Mesendoderm (in vitro differentiated cells): ENCODE results near the gene CHRM2.

Experiments
- DNase-seq: peaks from one replicate; pipeline ENCODE4 v3.0.0; 2013
- H2AK5ac ChIP-seq: 2 replicates; pipeline ENCODE4 v1.6.1; 2013; ENCODE audit warnings: low read length, inconsistent platforms
- H2BK120ac ChIP-seq: 2 replicates; pipeline ENCODE4 v1.6.1; 2013; ENCODE audit warnings: low read depth, mild to moderate bottlenecking, low read length, moderate library complexity, mixed read lengths
- H2BK15ac ChIP-seq: replicated peaks from 2 replicates; pipeline ENCODE4 v1.6.1; 2013; ENCODE audit warnings: low read depth, mild to moderate bottlenecking, moderate library complexity
- H2BK5ac ChIP-seq: 2 replicates; pipeline ENCODE4 v1.6.1; 2013; ENCODE audit warnings: low read length, inconsistent platforms
- H3K18ac ChIP-seq: 2 replicates; pipeline ENCODE4 v1.6.1; 2013; ENCODE audit warnings: mild to moderate bottlenecking, low read length, mixed read lengths
- H3K23ac ChIP-seq: one replicate; pipeline ENCODE4 v1.6.1; 2013; ENCODE audit warnings: low read length
- H3K27ac ChIP-seq: 2 replicates; pipeline ENCODE4 v1.5.1; 2013; ENCODE audit warnings: low read depth, mild to moderate bottlenecking, inconsistent platforms, low read length, moderate library complexity
- H3K27me3 ChIP-seq: 2 replicates; pipeline ENCODE4 v1.6.1; 2013; ENCODE audit warnings: low read length, control low read depth, mild to moderate bottlenecking, inconsistent platforms; ENCODE audit not compliant: insufficient read depth, poor library complexity
- H3K36me3 ChIP-seq: 2 replicates; pipeline ENCODE4 v1.6.1; 2013; ENCODE audit warnings: low read length, inconsistent platforms; ENCODE audit not compliant: control insufficient read depth, insufficient read depth
- H3K4ac ChIP-seq: one replicate; pipeline ENCODE4 v1.6.1; 2013; ENCODE audit warnings: low read depth, mild to moderate bottlenecking, low read length, moderate library complexity
- H3K4me1 ChIP-seq: 2 replicates; pipeline ENCODE4 v1.6.1; 2013; ENCODE audit warnings: low read depth, low read length, inconsistent platforms; ENCODE audit not compliant: control insufficient read depth
- H3K4me2 ChIP-seq: 2 replicates; pipeline ENCODE4 v1.6.1; 2013; ENCODE audit warnings: low read length
- H3K4me3 ChIP-seq: 2 replicates; pipeline ENCODE4 v1.5.1; 2013; ENCODE audit warnings: mild to moderate bottlenecking, low read length
- H3K56ac ChIP-seq: one replicate; pipeline ENCODE4 v1.6.1; 2013; ENCODE audit warnings: low read length
- H3K79me1 ChIP-seq: 2 replicates; pipeline ENCODE4 v1.6.1; 2013; ENCODE audit warnings: low read length, inconsistent platforms
- H3K79me2 ChIP-seq: 2 replicates; pipeline ENCODE4 v1.6.1; 2013; ENCODE audit warnings: mild to moderate bottlenecking, low read length; ENCODE audit not compliant: control insufficient read depth, insufficient read depth
- H3K9ac ChIP-seq: 2 replicates; pipeline ENCODE4 v1.6.1; 2013; ENCODE audit warnings: low read length, inconsistent platforms
- H4K5ac ChIP-seq: one replicate; pipeline ENCODE4 v1.6.1; 2013; ENCODE audit warnings: low read length
- H4K8ac ChIP-seq: one replicate; pipeline ENCODE4 v1.6.1; 2013; ENCODE audit warnings: low read depth, mild to moderate bottlenecking, control low read depth, low read length, moderate library complexity
- WGBS: extraction: QIAGEN DNeasy Blood & Tissue Kit; methylation state at CpG from one replicate; pipeline ENCODE4 v1.1.7; 2013; ENCODE audit warnings: low lambda C conversion rate, missing lambda C conversion rate; ENCODE audit not compliant: insufficient coverage; ENCODE audit errors: extremely low coverage; 5-methylcytosine and 5-hydroxymethylcytosine counted together

The CHRM2 gene

GRCh38 chr7:137003566-137003965 lies 135.1 kb downstream of the CHRM2 start:
- H4K8ac ChIP-seq: no peak overlapping the region
- H2BK120ac ChIP-seq: no peak overlapping the region
- no peaks in the 10 kb centered on the region for H3K79me2 ChIP-seq
- H3K4me1 ChIP-seq: no peaks in the 10 kb centered on the region
- no peak overlapping the region for H3K56ac ChIP-seq
- H3K4me3 ChIP-seq: no peak overlapping the region
- no peak overlapping the region for H3K27ac ChIP-seq
- DNase-seq: peak; percentile 48
- H3K9ac ChIP-seq: no peak overlapping the region
- no peak overlapping the region for H4K5ac ChIP-seq
- no peak overlapping the region for H3K18ac ChIP-seq
- H2BK5ac ChIP-seq: no peak overlapping the region
- H3K4ac ChIP-seq: no peak overlapping the region
- H3K4me2 ChIP-seq: no peak overlapping the region
- H2BK15ac ChIP-seq: no peak overlapping the region
- H3K27me3 ChIP-seq: no peaks in the 10 kb centered on the region
- H3K36me3 ChIP-seq: no peaks in the 10 kb centered on the region
- H3K79me1 ChIP-seq: no peaks in the 10 kb centered on the region
- H2AK5ac ChIP-seq: no peak overlapping the region
- no peak overlapping the region for H3K23ac ChIP-seq
- no CpG with 5 or more reads among the region's 2 CpGs for WGBS

- no peaks in the 10 kb centered on the region for H3K79me2 ChIP-seq
- DNase-seq: no peak
- no peaks in the 10 kb centered on the region for H3K4me1 ChIP-seq
- H3K4me2 ChIP-seq: no peak overlapping the region
- no peaks in the 10 kb centered on the region for H3K79me1 ChIP-seq
- H4K8ac ChIP-seq: no peak overlapping the region
- H3K9ac ChIP-seq: no peak overlapping the region
- H3K56ac ChIP-seq: no peak overlapping the region
- H2BK15ac ChIP-seq: no peak overlapping the region
- H3K36me3 ChIP-seq: no peaks in the 10 kb centered on the region
- WGBS: no CpG with 5 or more reads among the region's 3 CpGs
- no peak overlapping the region for H3K18ac ChIP-seq
- H3K4ac ChIP-seq: no peak overlapping the region
- H3K27ac ChIP-seq: no peak overlapping the region
- no peak overlapping the region for H3K4me3 ChIP-seq
- no peak overlapping the region for H4K5ac ChIP-seq
- H2BK5ac ChIP-seq: no peak overlapping the region
- H3K27me3 ChIP-seq: no peaks in the 10 kb centered on the region
- no peak overlapping the region for H3K23ac ChIP-seq
- no peak overlapping the region for H2BK120ac ChIP-seq
- no peak overlapping the region for H2AK5ac ChIP-seq
Observed at GRCh38 chr7:137005873-137006272, 137.4 kb downstream of the CHRM2 start.

- Histone ChIP-seq H3K56ac (no peak overlapping the region), H3K4me3 (no peak overlapping the region), H3K4me1 (no peaks in the 10 kb centered on the region), H2BK5ac (no peak overlapping the region), H4K5ac (no peak overlapping the region), H4K8ac (no peak overlapping the region), H3K23ac (no peak overlapping the region), H3K4me2 (no peak overlapping the region), H3K79me1 (no peaks in the 10 kb centered on the region), H3K4ac (no peak overlapping the region), H3K36me3 (no peaks in the 10 kb centered on the region), H3K18ac (no peak overlapping the region), H3K79me2 (no peaks in the 10 kb centered on the region), H2BK120ac (no peak overlapping the region), H2BK15ac (no peak overlapping the region), H2AK5ac (no peak overlapping the region), H3K27ac (no peak overlapping the region), H3K9ac (no peak overlapping the region), H3K27me3 (no peaks in the 10 kb centered on the region)
- WGBS: no CpG with 5 or more reads among the region's 1 CpG
- no peak for DNase-seq
Observed at GRCh38 chr7:137006293-137006692, 137.8 kb downstream of the CHRM2 start.

- DNase-seq: no peak
- Histone ChIP-seq H3K36me3 (no peaks in the 10 kb centered on the region), H3K18ac (no peak overlapping the region), H3K9ac (no peak overlapping the region), H2BK120ac (no peak overlapping the region), H2BK5ac (no peak overlapping the region), H4K8ac (no peak overlapping the region), H3K56ac (no peak overlapping the region), H3K79me2 (no peaks in the 10 kb centered on the region), H3K4ac (no peak overlapping the region), H3K27me3 (no peaks in the 10 kb centered on the region), H3K4me1 (no peaks in the 10 kb centered on the region), H2BK15ac (no peak overlapping the region), H3K4me2 (no peak overlapping the region), H2AK5ac (no peak overlapping the region), H3K27ac (no peak overlapping the region), H4K5ac (no peak overlapping the region), H3K79me1 (no peaks in the 10 kb centered on the region), H3K23ac (no peak overlapping the region), H3K4me3 (no peak overlapping the region)
- no CpG with 5 or more reads among the region's 3 CpGs for WGBS
Observed at GRCh38 chr7:137007001-137007694, 138.7 kb downstream of the CHRM2 start.

GRCh38 chr7:137009404-137009803 lies 141.0 kb downstream of the CHRM2 start:
- no peak overlapping the region for H3K18ac ChIP-seq
- H3K23ac ChIP-seq: no peak overlapping the region
- no peaks in the 10 kb centered on the region for H3K79me1 ChIP-seq
- no peak overlapping the region for H3K4me2 ChIP-seq
- H3K79me2 ChIP-seq: no peaks in the 10 kb centered on the region
- no peak overlapping the region for H3K27ac ChIP-seq
- DNase-seq: no peak
- no peak overlapping the region for H4K5ac ChIP-seq
- no peaks in the 10 kb centered on the region for H3K27me3 ChIP-seq
- H2BK15ac ChIP-seq: no peak overlapping the region
- H3K36me3 ChIP-seq: no peaks in the 10 kb centered on the region
- no peak overlapping the region for H3K56ac ChIP-seq
- H2BK5ac ChIP-seq: no peak overlapping the region
- H3K4ac ChIP-seq: no peak overlapping the region
- no peak overlapping the region for H2AK5ac ChIP-seq
- H3K9ac ChIP-seq: no peak overlapping the region
- H3K4me1 ChIP-seq: no peaks in the 10 kb centered on the region
- no peak overlapping the region for H2BK120ac ChIP-seq
- no peak overlapping the region for H3K4me3 ChIP-seq
- H4K8ac ChIP-seq: no peak overlapping the region

- Histone ChIP-seq H2AK5ac (no peak overlapping the region), H3K4ac (no peak overlapping the region), H3K27me3 (no peaks in the 10 kb centered on the region), H3K27ac (no peak overlapping the region), H3K56ac (no peak overlapping the region), H3K36me3 (no peaks in the 10 kb centered on the region), H3K4me1 (no peaks in the 10 kb centered on the region), H3K4me2 (no peak overlapping the region), H4K5ac (no peak overlapping the region), H2BK15ac (no peak overlapping the region), H2BK5ac (no peak overlapping the region), H3K4me3 (no peak overlapping the region), H3K18ac (no peak overlapping the region), H4K8ac (no peak overlapping the region), H3K23ac (no peak overlapping the region), H3K9ac (no peak overlapping the region), H3K79me1 (no peaks in the 10 kb centered on the region), H3K79me2 (no peaks in the 10 kb centered on the region), H2BK120ac (no peak overlapping the region)
- DNase-seq: no peak
- no CpG with 5 or more reads among the region's 3 CpGs for WGBS
Observed at GRCh38 chr7:137015015-137015414, 146.6 kb downstream of the CHRM2 start.
